HEK293T (cell line): Measurements from ENCODE around the gene DKK2.
A peak's percentile ranks its signal among the peaks of the same experiment; 100 is the strongest.

Experiments used
- CTCF ChIA-PET: fragments of 350-600 bp; formaldehyde crosslinking; extraction: SDS; loops from one replicate; lab custom pipeline; 2021; ENCODE audit warnings: antibody characterized with exemption, inconsistent platforms; lab: Yijun Ruan, JAX
- POLR2A ChIA-PET: fragments of 350-600 bp; formaldehyde crosslinking; extraction: SDS; loops from one replicate; lab custom pipeline; 2020; ENCODE audit warnings: antibody characterized with exemption, inconsistent platforms; lab: Yijun Ruan, JAX
- DNase-seq: peaks from one replicate; pipeline ENCODE4 v3.0.0; 2012; ENCODE audit warnings: mixed read lengths; ENCODE audit errors: extremely low spot score
- ARNT ChIP-seq: fragments of 450-650 bp; IDR thresholded peaks from 2 replicates; pipeline ENCODE4 v1.6.1; 2017; ENCODE audit warnings: mild to moderate bottlenecking
- BHLHE40 ChIP-seq: fragments of 450-650 bp; IDR thresholded peaks from 2 replicates; pipeline ENCODE4 v1.6.1; 2016; ENCODE audit warnings: mild to moderate bottlenecking, moderate library complexity, borderline replicate concordance
- CTBP1 ChIP-seq: fragments of 450-650 bp; IDR thresholded peaks from 2 replicates; pipeline ENCODE4 v1.6.1; 2016; ENCODE audit warnings: borderline replicate concordance
- ELF4 ChIP-seq: fragments of 450-650 bp; IDR thresholded peaks from 2 replicates; pipeline ENCODE4 v1.6.1; 2017; ENCODE audit warnings: antibody characterized with exemption
- FOXA1 ChIP-seq: fragments of 450-650 bp; IDR thresholded peaks from 2 replicates; pipeline ENCODE4 v1.6.1; 2016; ENCODE audit warnings: mild to moderate bottlenecking
- FOXK2 ChIP-seq: fragments of 450-650 bp; IDR thresholded peaks from 2 replicates; pipeline ENCODE4 v1.6.1; 2016; ENCODE audit warnings: mild to moderate bottlenecking
- FOXM1 ChIP-seq: fragments of 450-650 bp; IDR thresholded peaks from 2 replicates; pipeline ENCODE4 v1.6.1; 2017; ENCODE audit warnings: mild to moderate bottlenecking, borderline replicate concordance
- HDGF ChIP-seq: fragments of 450-650 bp; IDR thresholded peaks from 2 replicates; pipeline ENCODE4 v1.6.1; 2017; ENCODE audit warnings: antibody characterized with exemption, borderline replicate concordance
- L3MBTL2 ChIP-seq: fragments of 450-650 bp; conservative IDR thresholded peaks from 2 replicates; pipeline ENCODE4 v1.6.1; 2016; ENCODE audit warnings: mild to moderate bottlenecking
- LEF1 ChIP-seq: fragments of 450-650 bp; IDR thresholded peaks from 2 replicates; pipeline ENCODE4 v1.6.1; 2017; ENCODE audit warnings: mild to moderate bottlenecking, borderline replicate concordance
- NFRKB ChIP-seq: fragments of 450-650 bp; IDR thresholded peaks from 2 replicates; pipeline ENCODE4 v1.6.1; 2016; ENCODE audit warnings: mild to moderate bottlenecking, moderate library complexity
- PKNOX1 ChIP-seq: fragments of 450-650 bp; IDR thresholded peaks from 2 replicates; pipeline ENCODE4 v1.6.1; 2016
- SP1 ChIP-seq: fragments of 450-650 bp; IDR thresholded peaks from 2 replicates; pipeline ENCODE4 v1.6.1; 2017
- SUZ12 ChIP-seq: fragments of 450-650 bp; IDR thresholded peaks from 2 replicates; pipeline ENCODE4 v1.6.1; 2016; ENCODE audit warnings: mild to moderate bottlenecking
- TARDBP ChIP-seq: fragments of 450-650 bp; IDR thresholded peaks from 2 replicates; pipeline ENCODE4 v1.6.1; 2016
- ZNF384 ChIP-seq: fragments of 450-650 bp; IDR thresholded peaks from 2 replicates; pipeline ENCODE4 v1.6.1; 2016

Gene DKK2

GRCh38 chr4:107037199-107037584 lies 1.1 kb upstream of the DKK2 start:
- ChIA-PET POLR2A (no interaction called here), CTCF (interaction anchor here (0.7 to 4.1 kb wide), 5 partner anchors 18 to 146 kb away, joined by 3 to 16 read pairs (median 4); no protein-coding TSS in a partner anchor)
- peak; percentile 67 for DNase-seq
- peak; percentile 43; the same call in 1 of the 2 replicates for TF ChIP-seq L3MBTL2
- TF ChIP-seq TARDBP, result no peak

GRCh38 chr4:107036584-107037198 lies 578 bp upstream of the DKK2 start:
- POLR2A ChIA-PET, result no interaction called here
- CTCF ChIA-PET, result interaction anchor here (0.6 to 4.1 kb wide), 5 partner anchors 18 to 701 kb away, joined by 3 to 16 read pairs (median 4); no protein-coding TSS in a partner anchor
- DNase-seq, result no peak
- TF ChIP-seq CTBP1 (no peak), ELF4 (no peak), HDGF (no peak), FOXK2 (no peak), L3MBTL2 (no peak), BHLHE40 (no peak), FOXA1 (no peak), TARDBP (no peak), SUZ12 (no peak), ARNT (no peak), FOXM1 (no peak), SP1 (no peak), NFRKB (no peak), PKNOX1 (no peak), LEF1 (no peak), ZNF384 (no peak)

GRCh38 chr4:107034996-107035818 lies 906 bp downstream of the DKK2 start:
- no peak for TF ChIP-seq LEF1
- no peak for TF ChIP-seq NFRKB
- TF ChIP-seq ZNF384, result no peak
- DNase-seq, result peak; percentile 37
- ChIA-PET POLR2A (no interaction called here), CTCF (interaction anchor here (0.6 to 4.1 kb wide), 4 partner anchors 18 to 152 kb away, joined by 3 to 16 read pairs (median 4); no protein-coding TSS in a partner anchor)

GRCh38 chr4:107034091-107034995 lies 1.8 kb downstream of the DKK2 start:
- CTCF ChIA-PET, result interaction anchor here (0.6 to 4.1 kb wide), 4 partner anchors 17 to 432 kb away, joined by 3 to 16 read pairs (median 4); no protein-coding TSS in a partner anchor
- DNase-seq, result peak; percentile 62
- no peak for TF ChIP-seq TARDBP
- peak; percentile 80 for TF ChIP-seq PKNOX1
- no peak for TF ChIP-seq ELF4
- TF ChIP-seq L3MBTL2, result 0 out of 2 replicates have a peak, but pooled peaks have one; percentile 22
- POLR2A ChIA-PET, result no interaction called here

- ChIA-PET CTCF (no interaction called here), POLR2A (no interaction called here)
- DNase-seq, result no peak
- TF ChIP-seq L3MBTL2, result no peak
- TF ChIP-seq SP1, result no peak
- TF ChIP-seq TARDBP, result no peak
- TF ChIP-seq FOXM1, result no peak
- no peak for TF ChIP-seq FOXK2
- TF ChIP-seq NFRKB, result no peak
- TF ChIP-seq FOXA1, result no peak
- TF ChIP-seq HDGF, result no peak
- TF ChIP-seq SUZ12, result no peak
- no peak for TF ChIP-seq CTBP1
Measured at GRCh38 chr4:107027379-107027778, 8.7 kb downstream of the DKK2 start.

- POLR2A ChIA-PET, result no interaction called here
- no peak for TF ChIP-seq SUZ12
- no peak for TF ChIP-seq ZNF384
- TF ChIP-seq FOXK2, result no peak
- no peak for TF ChIP-seq CTBP1
- no peak for TF ChIP-seq HDGF
- no peak for TF ChIP-seq TARDBP
- TF ChIP-seq FOXM1, result no peak
- TF ChIP-seq ELF4, result no peak
- no peak for TF ChIP-seq L3MBTL2
- no peak for TF ChIP-seq BHLHE40
- TF ChIP-seq PKNOX1, result no peak
- TF ChIP-seq NFRKB, result no peak
- TF ChIP-seq LEF1, result no peak
- DNase-seq, result no peak
- CTCF ChIA-PET, result interaction anchor here (0.6 to 1.4 kb wide), 2 partner anchors 9 to 19 kb away, joined by 3 to 4 read pairs; no protein-coding TSS in a partner anchor
Measured at GRCh38 chr4:107018344-107018735, 17.8 kb downstream of the DKK2 start.
